ENCODE data around the gene GBGT1.

DNA sequence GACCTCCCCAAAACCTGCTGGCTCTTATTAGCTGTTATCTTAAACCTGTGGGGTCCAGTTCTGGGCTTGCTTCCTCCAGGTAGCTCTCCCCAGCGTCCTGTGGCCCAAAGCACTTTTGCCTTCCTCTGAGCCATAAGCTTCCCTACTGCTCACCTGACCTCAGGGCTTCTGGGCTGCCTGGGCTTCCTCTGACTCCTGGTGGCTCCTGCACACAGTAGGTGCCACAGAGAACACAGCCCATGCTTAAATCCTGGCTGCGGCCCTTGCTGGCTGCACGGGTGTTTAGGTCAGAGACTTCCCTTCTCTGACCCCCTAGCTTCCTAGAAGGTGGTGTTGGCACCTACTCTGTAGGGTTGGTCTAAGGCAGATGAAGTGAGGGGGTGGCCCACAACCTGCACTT lies 45.1 kb downstream of the GBGT1 start:
- TF ChIP-seq, protein P1, sequence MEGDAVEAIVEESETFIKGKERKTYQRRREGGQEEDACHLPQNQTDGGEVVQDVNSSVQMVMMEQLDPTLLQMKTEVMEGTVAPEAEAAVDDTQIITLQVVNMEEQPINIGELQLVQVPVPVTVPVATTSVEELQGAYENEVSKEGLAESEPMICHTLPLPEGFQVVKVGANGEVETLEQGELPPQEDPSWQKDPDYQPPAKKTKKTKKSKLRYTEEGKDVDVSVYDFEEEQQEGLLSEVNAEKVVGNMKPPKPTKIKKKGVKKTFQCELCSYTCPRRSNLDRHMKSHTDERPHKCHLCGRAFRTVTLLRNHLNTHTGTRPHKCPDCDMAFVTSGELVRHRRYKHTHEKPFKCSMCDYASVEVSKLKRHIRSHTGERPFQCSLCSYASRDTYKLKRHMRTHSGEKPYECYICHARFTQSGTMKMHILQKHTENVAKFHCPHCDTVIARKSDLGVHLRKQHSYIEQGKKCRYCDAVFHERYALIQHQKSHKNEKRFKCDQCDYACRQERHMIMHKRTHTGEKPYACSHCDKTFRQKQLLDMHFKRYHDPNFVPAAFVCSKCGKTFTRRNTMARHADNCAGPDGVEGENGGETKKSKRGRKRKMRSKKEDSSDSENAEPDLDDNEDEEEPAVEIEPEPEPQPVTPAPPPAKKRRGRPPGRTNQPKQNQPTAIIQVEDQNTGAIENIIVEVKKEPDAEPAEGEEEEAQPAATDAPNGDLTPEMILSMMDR (IDR thresholded peaks at IDR 0.05 in 4 of 5, conservative IDR thresholded peaks at IDR 0.05 in 1 of 5) = no peak
- TF ChIP-seq POLR2A (IDR thresholded peaks at IDR 0.05) = no peak

All from gastrocnemius medialis (tissue), 4 donors.